DND-41 (cell line): ENCODE results near the gene TRUB2.

Source experiments
- ATAC-seq: fragments of 200-7000 bp; cut with Tn5 transposase; 3 replicates; pipeline ENCODE4 v1.9.1; 2021; ENCODE audit warnings: low read depth; ENCODE audit not compliant: insufficient read depth
- DNase-seq: peaks from one replicate; pipeline ENCODE4 v3.0.0-alpha.2; 2020
- H2AFZ ChIP-seq: 2 replicates; pipeline ENCODE4 v1.6.0; 2012; ENCODE audit warnings: low read depth, low read length
- H3K27ac ChIP-seq: 2 replicates; pipeline ENCODE4 v1.5.1; 2012; ENCODE audit warnings: low read length, inconsistent platforms
- H3K27me3 ChIP-seq: fragments of 200-600 bp; sonication (generic); 2 replicates; pipeline ENCODE4 v1.6.0; 2012; ENCODE audit warnings: low read length, mild to moderate bottlenecking, inconsistent platforms; ENCODE audit not compliant: insufficient read depth, poor library complexity
- H3K36me3 ChIP-seq: 2 replicates; pipeline ENCODE4 v1.5.1; 2012; ENCODE audit warnings: low read length, inconsistent platforms; ENCODE audit not compliant: insufficient read depth
- H3K4me1 ChIP-seq: 2 replicates; pipeline ENCODE4 v1.5.1; 2012; ENCODE audit warnings: mild to moderate bottlenecking, low read length; ENCODE audit not compliant: insufficient read depth
- H3K4me2 ChIP-seq: 2 replicates; pipeline ENCODE4 v1.6.0; 2012; ENCODE audit warnings: mild to moderate bottlenecking, moderate library complexity, low read length, inconsistent platforms; ENCODE audit not compliant: insufficient read depth
- H3K4me3 ChIP-seq, 2 experiments: fragments of 200-600 bp in 1 of 2; shearing (Covaris generic) in 1 of 2; 2 replicates each; pipeline ENCODE4 v1.5.1; 2012 to 2016; ENCODE audit warnings: inconsistent platforms in 2 of 2, low read length in 2 of 2, mild to moderate bottlenecking in 2 of 2, low read depth in 1 of 2, moderate library complexity in 1 of 2
- H3K79me2 ChIP-seq: 2 replicates; pipeline ENCODE4 v1.6.0; 2012; ENCODE audit warnings: low read length, inconsistent platforms; ENCODE audit not compliant: insufficient read depth
- H3K9ac ChIP-seq: 2 replicates; pipeline ENCODE4 v1.6.0; 2012; ENCODE audit warnings: low read depth, mild to moderate bottlenecking, inconsistent platforms, low read length, moderate library complexity
- H3K9me3 ChIP-seq: 2 replicates; pipeline ENCODE4 v1.5.1; 2012; ENCODE audit warnings: low read length, moderate library complexity, mild to moderate bottlenecking, inconsistent platforms; ENCODE audit not compliant: insufficient read depth, severe bottlenecking
- H4K20me1 ChIP-seq: 2 replicates; pipeline ENCODE4 v1.6.0; 2012; ENCODE audit warnings: low read length; ENCODE audit not compliant: insufficient read depth
- CTCF ChIP-seq: IDR thresholded peaks from 2 replicates; pipeline ENCODE4 v1.5.1; 2012; ENCODE audit warnings: borderline replicate concordance, low read length, moderate library complexity, mild to moderate bottlenecking; ENCODE audit not compliant: poor library complexity, severe bottlenecking; ENCODE audit errors: extremely low read depth
- EZH2 ChIP-seq: IDR thresholded peaks from 3 replicates; pipeline ENCODE4 v1.6.1; 2012; ENCODE audit warnings: borderline replicate concordance, low read depth, mild to moderate bottlenecking, moderate library complexity, low read length, inconsistent platforms; ENCODE audit not compliant: severe bottlenecking

TRUB2 gene

GRCh38 chr9:128322404-128323211, at the start of gene TRUB2, which contains the start of gene COQ4:
TSS of gene TRUB2 (minus strand) at chr9:128322447. CDS start at chr9:128322408, 39 bp downstream.
TSS of gene COQ4 (plus strand) at chr9:128322839. CDS start at chr9:128322859, 20 bp downstream.
- peaks cover 23% of the 10 kb centered on the region for H3K36me3 ChIP-seq
- no peaks in the 10 kb centered on the region; the same call in 1 of the 2 replicates for H4K20me1 ChIP-seq
- ATAC-seq (peak; percentile 90), DNase-seq (peak; percentile 93)
- peak within 1 kb of the TSS; percentile 68 for H3K4me2 ChIP-seq
- no peak for TF ChIP-seq CTCF
- TF ChIP-seq EZH2, result no peak
- peaks cover 26% of the 10 kb centered on the region for H3K4me1 ChIP-seq
- H3K79me2 ChIP-seq, result peaks cover 43% of the 10 kb centered on the region
- H3K27ac ChIP-seq, result peak within 1 kb of the TSS; percentile 95
- peak within 1 kb of the TSS; percentile 74 to 80 for H3K4me3 ChIP-seq
- H3K9me3 ChIP-seq, result no peaks in the 10 kb centered on the region
- H2AFZ ChIP-seq, result peak within 1 kb of the TSS; percentile 94
- no peaks in the 10 kb centered on the region for H3K27me3 ChIP-seq
- H3K9ac ChIP-seq, result peak within 1 kb of the TSS; percentile 57

GRCh38 chr9:128371630-128372117, 49.4 kb upstream of the TRUB2 start:
- Histone ChIP-seq H3K9me3 (no peaks in the 10 kb centered on the region), H3K27me3 (no peaks in the 10 kb centered on the region), H3K9ac (peak overlapping the region; percentile 65), H3K36me3 (peaks cover 12% of the 10 kb centered on the region), H3K4me3 (peak overlapping the region; percentile 81 to 97), H3K79me2 (peaks cover 60% of the 10 kb centered on the region), H4K20me1 (peaks cover 19% of the 10 kb centered on the region; the same call in 1 of the 2 replicates), H3K4me2 (peak overlapping the region; percentile 97), H3K4me1 (peaks cover 27% of the 10 kb centered on the region), H2AFZ (peak overlapping the region; percentile 82), H3K27ac (peak overlapping the region; percentile 85)
- no peak for TF ChIP-seq CTCF
- TF ChIP-seq EZH2, result no peak
- DNase-seq, result no peak
- no peak for ATAC-seq

GRCh38 chr9:128370752-128371629, 48.7 kb upstream of the TRUB2 start, which contains the start of gene URM1:
TSS of gene URM1 (plus strand) at chr9:128371374. CDS start at chr9:128371381, 7 bp downstream.
- no peaks in the 10 kb centered on the region for H3K27me3 ChIP-seq
- peak within 1 kb of the TSS; percentile 97 for H3K4me2 ChIP-seq
- H3K9me3 ChIP-seq, result no peaks in the 10 kb centered on the region
- DNase-seq (peak; percentile 96), ATAC-seq (peak; percentile 93)
- TF ChIP-seq EZH2, result no peak
- peak; percentile 18 for TF ChIP-seq CTCF
- H3K4me3 ChIP-seq, result peak within 1 kb of the TSS; percentile 81 to 97
- H3K9ac ChIP-seq, result peak within 1 kb of the TSS; percentile 65
- H3K27ac ChIP-seq, result peak within 1 kb of the TSS; percentile 85
- peak within 1 kb of the TSS; percentile 82 for H2AFZ ChIP-seq
- H3K4me1 ChIP-seq, result peaks cover 27% of the 10 kb centered on the region
- H3K79me2 ChIP-seq, result peaks cover 55% of the 10 kb centered on the region
- H3K36me3 ChIP-seq, result peaks cover 12% of the 10 kb centered on the region
- peaks cover 19% of the 10 kb centered on the region; the same call in 1 of the 2 replicates for H4K20me1 ChIP-seq
